GM19240 (cell line): ENCODE measurements around the gene INSIG1.

ENCODE experiments used
- DNase-seq: peaks from one replicate; pipeline ENCODE4 v3.0.0; 2011; ENCODE audit warnings: low spot score; ENCODE audit not compliant: insufficient read length

Gene INSIG1

GRCh38 chr7:155348806-155349205 is 51.1 kb downstream of the INSIG1 start:
- DNase-seq: no peak

GRCh38 chr7:155349601-155350331 is 52.1 kb downstream of the INSIG1 start:
- no peak for DNase-seq

- no peak for DNase-seq
These were observed 53.6 kb downstream of the INSIG1 start for GRCh38 chr7:155351120-155351870.

- no peak for DNase-seq
These were observed 54.5 kb downstream of the INSIG1 start for GRCh38 chr7:155352076-155352752.

- DNase-seq: no peak
These were observed 55.1 kb downstream of the INSIG1 start for GRCh38 chr7:155352753-155353115.

- no peak for DNase-seq
These were observed 55.7 kb downstream of the INSIG1 start for GRCh38 chr7:155353256-155353897.

GRCh38 chr7:155354371-155355048 is 56.8 kb downstream of the INSIG1 start:
- no peak for DNase-seq

- DNase-seq: no peak
These were observed 57.5 kb downstream of the INSIG1 start for GRCh38 chr7:155355176-155355575.

GRCh38 chr7:155355745-155356144 is 58.1 kb downstream of the INSIG1 start:
- DNase-seq: no peak

GRCh38 chr7:155356323-155357105 is 58.8 kb downstream of the INSIG1 start:
- no peak for DNase-seq

- DNase-seq: no peak
These were observed 59.9 kb downstream of the INSIG1 start for GRCh38 chr7:155357573-155358041.

GRCh38 chr7:155358066-155358947 is 60.6 kb downstream of the INSIG1 start:
- DNase-seq: no peak

- no peak for DNase-seq
These were observed 61.5 kb downstream of the INSIG1 start for GRCh38 chr7:155358948-155359712.
